GOT3 (cell line): ENCODE measurements around the gene CAMKMT.

Source experiments
- DNase-seq: peaks from one replicate; lab custom pipeline; 2025; ENCODE audit warnings: mixed read lengths; lab: John Stamatoyannopoulos, UW

CAMKMT gene

DNA sequence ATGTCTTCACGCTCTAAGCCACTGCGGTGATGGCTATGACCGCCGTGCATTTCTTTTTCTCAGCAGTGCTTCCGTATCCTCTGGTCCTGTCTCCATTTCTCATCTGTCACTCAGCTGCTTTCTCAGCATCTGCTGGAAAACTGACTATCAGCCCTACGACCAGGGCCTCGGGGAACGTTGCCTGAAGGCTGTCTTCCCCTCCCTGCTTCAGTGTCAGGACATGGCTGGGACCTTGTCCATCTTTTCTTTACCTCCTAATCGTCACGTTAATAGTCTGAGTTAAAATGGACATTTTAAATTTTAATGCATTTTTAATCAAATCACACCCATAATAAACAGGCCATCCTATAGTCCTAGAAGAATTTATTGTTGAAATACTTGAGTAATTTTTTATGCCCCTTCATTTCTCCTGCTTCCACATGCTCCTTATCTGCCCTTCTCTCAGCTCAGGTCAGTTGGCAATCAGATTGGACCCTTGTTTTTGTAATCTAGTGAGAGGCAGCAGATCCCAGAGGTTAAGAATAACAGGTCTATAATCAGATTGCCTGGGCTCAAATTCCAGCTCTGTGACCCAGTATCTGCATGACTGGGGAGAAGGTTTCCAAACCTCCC is 329.5 kb downstream of the CAMKMT start:
- DNase-seq, result no peak

DNA sequence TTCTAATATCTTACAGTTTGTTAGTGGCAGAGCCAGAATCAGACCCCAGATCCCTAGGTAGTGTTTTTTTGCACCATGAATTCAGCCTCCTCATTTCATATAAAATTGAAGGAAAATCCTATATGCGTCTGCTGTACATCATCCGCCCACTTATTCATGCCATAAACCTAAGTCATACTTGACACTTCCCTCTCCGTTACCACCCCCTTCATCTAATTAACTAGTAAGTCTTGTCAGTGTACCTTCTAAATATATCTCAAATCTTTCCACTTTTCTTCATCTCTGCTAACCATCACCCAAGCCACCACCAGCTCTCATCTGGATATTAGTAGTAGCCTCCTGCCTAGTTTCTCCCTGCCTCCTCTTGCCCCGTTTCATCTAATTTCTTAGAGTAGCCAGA is 331.1 kb downstream of the CAMKMT start:
- DNase-seq, result no peak

DNA sequence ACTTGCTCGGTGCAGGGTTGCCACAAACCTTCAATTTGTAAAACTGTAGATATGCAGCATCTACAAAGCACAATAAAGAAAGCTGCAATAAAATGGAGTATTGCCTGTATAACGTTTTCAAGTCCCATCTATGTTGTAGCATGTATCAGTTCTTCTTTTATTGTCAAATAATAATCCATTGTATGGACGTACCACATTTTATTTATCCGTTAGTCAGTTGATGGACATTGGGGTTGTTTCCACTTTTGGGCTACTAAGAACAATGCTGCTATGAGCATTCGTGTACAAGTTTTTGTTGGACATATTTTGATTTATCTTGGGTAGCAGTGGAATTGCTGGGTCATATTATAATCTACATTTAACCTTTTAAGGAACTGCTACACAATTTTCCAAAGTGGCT is 339.1 kb downstream of the CAMKMT start:
- DNase-seq, result no peak

DNA sequence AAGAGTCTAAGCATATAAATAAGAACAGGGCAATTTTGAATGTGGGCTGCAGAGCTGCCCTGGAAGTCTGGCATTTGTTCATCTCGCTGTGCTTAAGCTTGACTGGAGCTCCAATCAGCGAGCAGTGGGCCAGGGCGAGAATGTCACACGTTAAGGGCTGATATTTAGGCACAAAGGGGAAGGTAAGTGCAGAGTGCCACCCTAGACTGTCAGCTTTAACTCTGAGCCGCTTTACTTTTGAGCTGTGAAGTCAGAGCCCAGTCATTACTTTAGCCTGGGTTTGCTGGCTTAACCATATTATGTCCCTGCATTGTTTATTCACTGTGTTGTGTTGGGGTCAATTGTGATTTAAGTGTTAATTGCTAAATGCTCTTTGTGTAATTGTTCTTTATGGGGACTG is 343.6 kb downstream of the CAMKMT start:
- no peak for DNase-seq

DNA sequence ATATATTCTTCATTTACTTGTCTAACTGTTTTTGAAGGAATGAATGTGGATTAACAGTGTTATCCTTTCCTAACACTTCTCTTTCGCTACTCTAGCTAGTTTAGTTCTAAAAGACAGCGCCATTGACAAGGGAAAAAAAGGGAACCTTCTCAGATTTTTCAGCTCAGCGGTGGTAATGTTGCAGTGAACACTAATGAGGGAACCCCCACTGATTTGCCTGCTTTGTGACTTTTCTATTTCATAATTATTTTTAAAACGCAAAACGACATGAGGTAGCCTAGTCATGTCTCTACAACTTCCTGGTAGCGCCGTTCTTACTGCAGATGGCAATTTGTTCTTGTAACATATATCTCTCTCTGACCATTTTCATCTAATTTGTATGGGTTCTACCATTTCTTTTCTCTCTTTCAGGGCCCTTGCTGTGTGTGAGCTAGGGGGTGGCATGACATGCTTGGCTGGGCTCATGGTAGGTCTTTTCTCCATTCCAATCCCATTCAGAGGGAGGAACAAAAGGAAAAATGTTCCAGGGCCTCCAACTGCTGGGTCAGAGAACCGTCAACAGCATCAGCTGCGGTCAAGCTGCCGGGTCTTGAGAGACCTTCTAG is 344.2 kb downstream of the CAMKMT start:
- DNase-seq, result no peak

DNA sequence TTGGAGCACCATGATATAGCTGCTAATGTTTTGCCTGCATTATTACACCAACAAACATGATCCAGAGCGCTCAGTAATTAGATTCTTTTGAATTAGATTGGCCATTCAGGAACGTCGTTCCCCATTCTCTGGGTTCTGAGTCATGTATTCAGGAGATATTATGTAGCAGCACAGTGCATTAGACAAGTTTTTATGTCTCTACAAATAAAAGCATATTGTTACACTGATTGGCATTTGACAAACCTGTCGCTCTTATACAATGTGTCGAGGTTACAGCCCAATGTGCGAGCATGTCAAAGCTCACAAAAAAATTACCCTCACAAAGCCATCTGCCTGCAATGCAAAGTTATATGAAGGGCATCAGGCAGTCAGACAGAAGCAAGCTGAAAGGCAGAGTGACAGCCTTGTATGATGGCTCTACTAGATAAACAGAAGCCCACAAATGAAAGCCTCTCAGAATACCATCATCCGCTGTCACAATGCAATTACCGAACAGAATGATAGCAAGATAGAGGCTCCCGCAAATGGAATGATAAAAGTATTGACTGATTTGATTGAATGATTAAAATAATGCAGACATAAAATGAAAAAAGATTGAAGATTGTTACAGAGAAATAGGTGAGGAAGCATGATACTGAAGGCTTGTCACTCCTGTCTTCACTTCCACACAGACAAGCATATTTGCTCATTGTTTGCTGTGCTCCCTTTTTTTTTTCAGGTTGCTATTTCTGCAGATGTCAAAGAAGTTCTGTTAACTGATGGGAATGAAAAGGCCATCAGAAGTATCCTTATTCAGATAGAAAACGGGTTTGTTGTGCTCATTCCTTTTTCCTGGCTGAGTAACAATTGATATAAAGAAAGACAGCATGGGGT is 345.2 kb downstream of the CAMKMT start:
- no peak for DNase-seq

DNA sequence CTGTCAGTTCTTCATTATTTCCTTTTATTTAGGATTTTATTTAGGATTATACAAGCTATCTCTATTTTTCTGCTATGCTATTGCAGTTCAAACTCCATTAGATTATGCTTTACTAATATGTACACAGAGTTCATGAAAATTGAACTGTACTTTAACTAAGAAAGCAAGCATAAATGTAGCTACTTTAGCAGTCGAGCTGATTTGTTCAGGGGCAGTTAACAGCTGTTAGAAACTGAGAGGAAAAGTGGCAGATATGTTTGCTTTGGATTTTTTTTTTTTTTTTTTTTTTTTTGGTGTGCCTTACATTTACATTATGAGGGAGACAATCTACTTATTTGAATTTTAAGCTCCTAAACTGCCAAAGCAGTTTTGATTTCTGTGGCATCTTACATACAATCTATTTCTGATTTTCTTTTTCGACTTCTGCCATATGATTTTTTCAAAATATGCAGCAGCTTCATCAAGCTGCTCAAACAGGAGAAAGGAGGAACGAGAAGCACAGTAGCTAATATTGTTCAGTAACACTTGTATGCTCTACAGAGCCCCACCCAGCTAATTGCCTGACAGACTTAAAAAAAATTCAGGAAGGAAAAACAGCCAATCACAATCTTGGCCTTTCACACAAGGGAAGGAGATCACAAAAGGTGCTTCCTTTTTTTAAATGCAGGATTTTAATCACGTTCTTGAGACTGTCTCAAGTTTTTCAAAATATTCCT is 346.4 kb downstream of the CAMKMT start:
- no peak for DNase-seq

DNA sequence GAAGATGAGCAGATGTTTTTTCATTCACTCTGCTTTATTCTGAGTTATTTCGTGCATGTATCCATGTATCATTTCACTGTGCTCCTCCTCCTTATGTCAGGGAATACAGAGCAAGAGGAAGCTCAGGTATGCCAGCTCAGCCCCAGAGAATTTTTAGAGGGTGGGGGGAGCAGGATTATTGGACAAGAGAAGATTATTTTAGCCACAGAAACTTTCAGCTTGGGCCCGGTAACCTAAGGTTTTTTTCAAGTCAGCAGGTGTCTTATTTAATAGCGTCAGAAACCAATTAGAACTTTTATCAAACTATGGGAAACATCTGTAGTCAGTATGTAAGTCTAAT is 346.9 kb downstream of the CAMKMT start:
- DNase-seq, result no peak

DNA sequence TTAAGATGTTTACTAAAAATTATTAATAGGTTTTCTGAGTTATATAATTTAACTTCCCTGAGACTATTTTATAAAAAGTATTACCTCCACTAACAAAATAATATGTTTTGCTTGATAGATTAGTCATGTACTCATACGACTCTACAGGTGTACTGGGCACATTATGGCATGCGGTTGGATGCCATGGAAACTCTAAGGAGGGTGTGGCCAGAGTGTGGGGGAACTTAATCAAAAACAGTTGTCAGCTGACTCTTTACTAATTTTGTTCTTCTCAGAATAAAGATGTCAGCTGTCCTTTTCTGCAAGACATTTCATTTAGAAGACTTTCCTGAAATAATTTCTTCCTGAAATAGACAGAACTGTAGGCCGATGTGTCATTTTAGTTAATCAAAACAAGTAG is 351.4 kb downstream of the CAMKMT start:
- DNase-seq, result no peak

DNA sequence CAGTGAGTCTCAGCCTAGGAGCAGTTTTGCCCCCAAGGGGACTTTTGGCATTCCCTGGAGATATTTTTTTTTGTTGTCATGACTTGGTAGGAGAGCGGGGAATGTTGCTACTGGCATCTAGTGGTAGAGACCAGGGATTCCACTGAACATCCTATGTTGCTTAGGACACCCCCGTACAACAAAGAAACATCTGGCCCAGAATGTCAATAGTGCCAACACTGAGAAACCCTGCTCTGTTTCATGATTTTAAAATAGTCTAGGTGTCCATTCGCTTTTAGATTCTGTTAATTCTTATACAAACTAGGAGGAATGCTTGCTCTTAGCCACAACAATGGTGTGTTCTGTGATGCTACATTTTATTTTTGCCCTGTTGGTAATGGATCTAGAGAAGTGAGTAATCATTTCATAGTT is 353.9 kb downstream of the CAMKMT start:
- no peak for DNase-seq

DNA sequence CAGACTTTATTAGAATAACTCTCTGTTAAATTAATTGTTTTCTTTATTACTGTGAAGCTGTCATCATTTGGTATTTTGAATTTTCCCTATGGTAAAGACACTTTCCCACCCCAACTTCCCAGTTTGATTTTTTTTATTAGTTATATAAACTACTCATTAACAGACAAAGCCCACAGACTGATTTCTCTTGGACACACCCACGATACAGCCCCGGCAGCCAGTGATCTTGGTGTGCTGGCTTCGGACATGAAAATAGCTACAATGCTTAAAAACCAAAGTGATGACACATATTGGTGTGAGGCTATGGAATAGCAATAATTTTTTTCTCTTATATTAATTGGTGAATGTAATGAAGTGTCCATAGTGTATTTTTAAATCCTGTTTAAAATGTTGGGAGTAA is 354.4 kb downstream of the CAMKMT start:
- no peak for DNase-seq

DNA sequence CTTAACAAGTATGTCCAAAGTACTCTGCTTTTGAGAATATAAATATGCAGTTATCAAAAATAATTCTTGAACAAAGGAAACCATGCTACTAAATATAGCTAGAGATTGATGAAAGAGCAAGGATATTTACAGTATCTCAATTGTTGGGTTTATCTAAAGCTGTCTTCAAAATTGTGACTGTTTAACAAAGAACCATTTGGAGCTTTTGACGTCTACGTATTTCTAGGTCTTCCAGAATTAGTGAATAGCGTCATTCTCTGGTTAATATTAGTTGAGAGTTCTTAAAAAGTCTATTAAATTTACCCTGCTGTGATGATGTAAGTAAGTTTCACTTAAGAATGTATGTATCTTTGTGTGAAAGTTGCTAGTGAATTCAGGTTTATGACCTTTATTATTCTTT is 356.7 kb downstream of the CAMKMT start:
- DNase-seq, result no peak

DNA sequence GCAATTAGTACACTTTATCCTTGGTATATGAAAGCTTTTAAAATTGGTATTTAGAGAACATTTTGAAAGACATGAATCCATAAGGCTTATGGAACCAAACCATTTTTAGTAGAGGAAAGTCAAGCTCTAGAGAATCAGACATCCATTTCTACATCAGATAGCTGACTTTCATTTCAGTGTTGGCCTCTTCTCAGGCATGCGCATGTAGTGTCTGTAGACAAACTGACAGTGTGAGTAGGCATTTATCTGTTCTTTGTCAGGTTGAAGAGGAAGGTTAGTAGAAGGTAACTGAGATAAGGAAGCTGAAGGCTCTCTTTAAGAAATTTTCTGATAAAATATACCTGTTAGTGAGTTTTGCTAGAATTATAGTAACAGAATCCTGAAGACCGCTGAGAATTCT is 357.8 kb downstream of the CAMKMT start:
- DNase-seq, result no peak

DNA sequence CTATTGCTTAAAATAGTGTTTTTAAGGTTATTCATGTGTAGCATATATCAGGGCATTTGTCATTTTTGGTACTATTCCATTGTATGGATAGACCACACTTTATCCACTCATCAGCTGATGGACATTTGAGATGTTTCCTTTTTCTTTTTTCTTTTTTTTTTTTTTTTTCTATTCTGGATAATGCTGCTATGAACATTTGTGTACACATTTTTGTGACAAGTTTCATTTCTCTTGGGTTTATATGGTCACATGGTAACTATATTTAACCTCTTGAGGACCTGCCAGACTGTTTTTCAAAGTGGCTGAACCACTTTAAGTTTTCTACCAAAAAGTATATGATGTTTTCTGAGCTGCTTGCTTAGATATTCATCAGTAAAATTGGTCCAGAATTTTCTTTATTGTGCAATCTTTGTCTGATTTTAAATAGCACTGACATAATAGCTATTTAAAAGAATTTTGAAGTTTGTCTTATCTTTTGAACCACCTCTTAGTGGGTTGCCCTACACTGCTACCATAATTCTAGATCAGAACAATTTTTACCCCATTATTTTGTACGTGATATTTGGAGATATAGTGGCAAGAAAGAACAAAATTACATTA is 360.4 kb downstream of the CAMKMT start:
- no peak for DNase-seq

DNA sequence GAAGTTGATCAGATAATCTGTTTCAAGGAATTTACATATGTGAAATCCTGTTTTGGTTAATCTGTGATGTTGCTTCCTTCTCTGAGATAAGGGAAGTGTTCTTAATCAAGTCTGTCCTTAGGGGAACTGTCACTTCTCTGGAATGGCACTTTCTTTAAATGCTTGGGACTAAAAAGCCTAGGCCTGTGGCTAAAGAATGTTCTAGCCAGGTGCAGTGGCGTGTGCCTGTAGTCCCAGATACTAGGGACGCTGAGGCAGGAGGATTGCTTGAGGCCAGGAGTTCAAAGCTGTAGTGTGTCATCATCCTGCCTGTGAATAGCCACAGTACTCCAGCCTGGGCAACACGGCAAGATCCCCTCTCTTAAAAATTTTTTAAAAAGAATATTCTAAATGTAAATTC is 362.2 kb downstream of the CAMKMT start:
- no peak for DNase-seq

DNA sequence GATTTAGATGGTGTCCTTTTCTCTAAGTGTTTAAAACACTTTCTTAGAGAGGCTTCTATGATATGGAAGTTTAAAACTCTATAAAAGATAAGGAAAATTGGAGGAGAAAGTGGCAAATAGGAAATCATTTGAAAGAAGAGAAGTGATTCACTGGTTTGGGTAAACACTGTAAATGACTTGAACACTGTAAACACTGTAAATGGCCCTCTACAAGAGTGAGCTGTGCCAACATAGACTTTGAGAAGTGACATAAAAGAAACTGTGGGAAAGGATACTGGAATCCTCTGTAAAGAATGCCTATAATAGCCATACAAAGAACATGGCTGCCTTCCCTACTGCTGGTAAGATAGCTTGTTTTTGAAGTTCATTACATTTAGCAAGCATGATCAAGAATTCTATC is 368.8 kb downstream of the CAMKMT start:
- DNase-seq, result no peak

DNA sequence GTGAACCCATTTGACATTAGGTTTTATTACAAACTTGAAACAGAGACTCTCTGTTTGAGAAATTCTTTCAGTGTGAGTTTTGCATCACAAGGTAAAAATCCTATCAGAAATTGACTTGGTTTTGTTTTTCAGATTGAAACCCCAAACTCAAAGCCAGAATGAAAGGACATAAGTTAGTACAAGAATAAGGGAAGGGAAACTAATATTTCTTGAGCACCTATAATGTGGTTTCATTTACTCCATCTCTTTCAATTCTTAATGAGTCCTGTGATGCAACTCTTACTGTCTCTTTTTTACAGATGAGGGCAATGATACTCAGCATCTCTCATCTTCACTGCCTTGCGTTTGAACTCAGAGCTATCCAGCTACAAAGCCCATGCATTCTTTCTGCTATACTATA is 369.8 kb downstream of the CAMKMT start:
- DNase-seq, result no peak

DNA sequence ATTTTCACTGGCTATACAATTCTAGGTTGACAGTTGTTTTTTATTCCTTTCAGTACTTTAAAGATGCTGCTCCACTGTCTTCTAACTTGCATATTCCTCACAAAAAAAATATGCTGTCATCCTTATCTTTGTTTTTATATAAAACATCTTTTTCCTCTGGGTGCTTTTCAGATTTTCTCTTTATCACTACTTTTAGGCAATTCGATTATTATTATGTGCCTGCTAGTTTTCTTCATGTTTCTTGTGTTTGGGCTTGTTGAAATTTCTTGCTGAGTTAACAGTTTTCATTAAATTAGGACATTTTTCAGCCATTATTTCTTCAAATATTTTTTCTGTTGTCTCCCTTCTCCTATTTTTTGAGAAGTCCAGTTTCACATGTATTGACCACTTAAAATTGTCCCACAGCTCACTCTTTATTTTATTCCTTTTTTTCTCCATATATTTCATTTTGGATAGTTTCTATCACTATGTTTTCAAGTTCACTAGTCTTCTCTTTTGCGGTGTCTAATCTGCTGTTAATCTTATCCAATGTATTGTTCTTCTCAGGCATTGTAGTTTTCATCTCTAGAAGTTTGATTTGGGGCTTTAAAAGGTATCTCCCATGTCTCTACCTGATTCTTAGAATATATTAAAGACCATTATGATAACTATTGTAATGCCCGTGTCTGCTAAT is 374.7 kb downstream of the CAMKMT start:
- DNase-seq, result no peak

DNA sequence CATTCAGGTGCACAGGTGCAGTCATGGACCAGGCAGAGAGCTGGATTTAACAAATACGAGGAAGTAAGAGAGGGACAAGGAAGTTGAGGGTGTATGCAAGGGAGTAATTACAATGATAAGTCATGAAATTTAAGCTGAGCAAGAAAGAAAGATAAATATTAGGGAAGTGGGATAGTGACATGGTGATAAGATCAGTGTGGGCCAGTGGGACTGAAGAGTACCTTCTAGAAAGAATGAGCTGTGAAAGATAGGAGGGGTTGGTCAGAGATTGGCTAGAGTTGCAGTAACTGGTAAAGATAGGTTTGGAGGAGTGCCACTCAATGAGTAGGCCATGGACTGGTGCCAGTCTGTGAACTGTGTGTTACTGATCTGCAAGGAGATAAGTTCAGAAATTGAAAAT is 378.9 kb downstream of the CAMKMT start:
- DNase-seq, result no peak

DNA sequence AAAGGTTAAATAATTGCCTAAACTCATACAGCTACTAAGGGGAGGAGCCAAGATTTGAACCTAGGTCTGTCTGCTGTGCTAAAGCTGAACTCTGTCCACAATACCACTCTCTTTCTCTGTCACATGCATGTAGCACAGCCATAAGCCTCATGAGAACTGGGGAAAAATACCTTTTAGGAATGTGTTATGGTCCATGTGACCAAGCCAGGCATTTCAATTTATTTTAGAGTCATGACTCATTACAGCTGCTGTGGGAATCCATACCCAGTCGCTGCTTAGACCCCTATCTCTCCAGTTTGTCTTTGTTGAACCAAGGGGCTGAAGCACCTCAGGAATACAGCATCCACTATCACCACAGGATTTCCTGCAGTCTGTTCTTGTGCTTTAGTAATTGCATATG is 379.8 kb downstream of the CAMKMT start:
- no peak for DNase-seq

DNA sequence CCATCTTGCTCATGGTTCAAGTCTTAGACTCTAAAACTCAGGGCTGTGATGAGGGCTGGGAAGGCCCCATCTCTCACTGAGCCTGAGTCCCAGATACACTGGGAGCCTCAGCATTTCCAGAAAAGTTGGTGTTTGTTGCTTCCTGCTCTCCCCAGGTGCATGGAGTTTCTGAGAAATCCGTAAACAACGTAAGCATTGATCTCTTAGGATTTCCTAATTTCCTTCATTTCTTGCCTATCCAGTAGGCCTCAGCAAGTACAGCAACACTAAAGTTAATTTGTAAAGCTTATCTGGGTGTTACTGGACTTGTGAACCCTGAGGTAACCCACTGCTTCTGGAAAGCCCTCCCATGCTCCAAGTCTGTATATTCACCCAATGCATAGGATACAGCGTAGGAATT is 380.3 kb downstream of the CAMKMT start:
- DNase-seq, result no peak

DNA sequence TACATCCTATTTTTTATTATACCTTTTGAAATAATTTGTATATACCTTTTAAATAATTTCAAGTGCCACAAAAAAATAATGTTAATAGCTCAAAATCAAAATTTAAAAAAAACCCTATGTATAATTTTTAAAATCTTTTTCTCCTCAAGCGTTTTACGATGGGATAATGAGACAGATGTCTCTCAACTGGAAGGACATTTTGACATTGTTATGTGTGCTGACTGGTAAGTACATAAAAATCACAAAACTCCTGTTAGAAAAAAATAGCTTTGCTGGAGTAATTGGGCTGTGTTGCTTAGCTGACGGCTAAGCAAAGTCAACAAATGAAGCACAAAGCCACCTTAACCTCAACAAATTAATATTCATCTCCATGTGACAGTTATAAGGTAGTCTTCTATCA is 381.7 kb downstream of the CAMKMT start:
- DNase-seq, result no peak
